T-helper 2 cell treated with Interferon-gamma antibody and Interleukin-4, amounts not matched to agents 100 ng/mL and 5 ng/mL, for 36 hours (primary cell): ENCODE results near the gene GRIK4. TPM values are rescaled to one million over a fixed set of nuclear protein-coding genes. Genes with fewer than 3 reads are reported as not detected.

Experiments used
- intact Hi-C: fragments of 100-400 bp; cut with micrococcal nuclease; formaldehyde crosslinking; loops from one replicate; pipeline ENCODE4 v1.15.1; 2023
- total RNA-seq: library from RNA; stranded (reverse); gene quantifications from 2 replicates; pipeline ENCODE4 v1.2.3, GENCODE V29; 2022

Gene GRIK4
- total RNA-seq, 1 donor from 2014 or later: not detected

DNA sequence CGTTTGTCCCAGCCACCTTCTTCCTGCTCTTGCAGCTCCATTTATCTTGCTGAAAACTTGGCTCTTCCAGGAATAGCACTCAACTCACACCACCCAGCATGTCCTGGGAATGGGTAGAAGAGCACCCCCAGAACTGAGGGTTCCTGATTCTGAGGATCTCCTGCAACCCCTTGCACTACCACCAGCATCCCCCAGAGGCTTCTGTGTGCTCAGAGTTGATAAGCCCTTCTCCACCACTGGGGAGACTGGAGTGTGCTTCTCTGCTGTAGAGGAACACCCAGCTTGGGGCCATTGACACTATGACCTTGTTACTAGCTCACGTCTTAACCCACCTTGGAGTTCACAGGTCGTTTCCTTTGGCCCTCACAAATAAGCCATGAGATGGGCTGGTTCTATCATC is 121.0 kb downstream of the GRIK4 start:
- intact Hi-C loops: no loop called here

DNA sequence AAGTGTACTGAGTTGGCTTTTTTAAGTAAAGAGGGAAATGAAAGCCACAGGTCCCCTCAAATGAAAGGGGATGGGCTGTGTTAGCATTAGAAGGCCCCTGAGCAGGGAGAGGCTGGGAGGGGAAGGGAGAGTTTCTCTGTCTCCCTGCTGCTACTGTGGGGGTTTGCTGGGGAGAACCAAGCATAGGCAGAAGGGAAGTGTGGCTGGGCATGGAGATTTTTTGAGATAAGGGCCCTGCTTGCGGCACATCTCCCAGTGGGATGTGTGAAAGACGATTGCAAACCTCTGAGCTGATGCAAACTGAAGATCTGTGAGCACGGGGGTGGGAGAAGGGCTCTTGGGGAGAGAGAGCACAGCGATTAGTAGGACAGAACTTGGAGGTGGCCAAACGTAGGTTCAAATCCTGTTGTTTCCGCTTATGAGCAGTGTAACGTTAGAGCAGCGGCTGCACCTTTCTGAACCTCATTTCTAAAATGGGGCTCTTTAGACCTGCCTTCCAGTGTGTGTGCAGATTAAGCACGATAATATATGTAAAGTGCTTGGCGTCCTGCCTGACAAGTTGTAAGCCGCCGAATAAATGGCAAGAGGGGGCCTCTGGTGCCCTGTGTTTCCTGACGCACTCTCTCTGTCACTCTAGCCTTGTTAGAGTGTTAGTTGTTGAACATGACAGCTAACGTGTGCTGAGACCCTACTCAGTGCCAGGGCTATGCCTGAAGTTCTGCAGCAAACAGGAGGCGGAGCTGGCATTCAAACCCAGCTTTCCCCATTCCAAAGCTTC is 122.3 kb downstream of the GRIK4 start:
- intact Hi-C loops: no loop called here

DNA sequence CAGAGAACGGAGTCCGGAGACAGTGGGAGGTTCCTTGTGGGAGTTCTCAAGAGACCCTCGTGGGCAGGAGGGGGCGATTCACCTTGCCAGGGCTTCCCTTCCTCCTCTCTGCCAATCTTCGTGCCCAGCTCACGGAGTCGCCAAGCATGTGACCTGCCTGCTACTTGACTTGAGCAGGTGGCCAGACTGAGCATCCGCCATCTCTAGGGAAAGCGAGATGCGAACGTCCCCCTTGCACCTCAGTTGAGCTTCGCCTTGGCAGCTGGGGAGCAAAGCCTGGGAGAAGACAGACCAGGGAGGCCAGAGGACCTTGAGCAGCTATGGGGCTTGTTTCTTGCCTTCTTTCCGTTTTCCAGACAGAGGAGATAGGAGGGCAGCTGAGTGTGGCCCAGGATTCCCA is 123.2 kb downstream of the GRIK4 start:
- intact Hi-C loops: no loop called here

DNA sequence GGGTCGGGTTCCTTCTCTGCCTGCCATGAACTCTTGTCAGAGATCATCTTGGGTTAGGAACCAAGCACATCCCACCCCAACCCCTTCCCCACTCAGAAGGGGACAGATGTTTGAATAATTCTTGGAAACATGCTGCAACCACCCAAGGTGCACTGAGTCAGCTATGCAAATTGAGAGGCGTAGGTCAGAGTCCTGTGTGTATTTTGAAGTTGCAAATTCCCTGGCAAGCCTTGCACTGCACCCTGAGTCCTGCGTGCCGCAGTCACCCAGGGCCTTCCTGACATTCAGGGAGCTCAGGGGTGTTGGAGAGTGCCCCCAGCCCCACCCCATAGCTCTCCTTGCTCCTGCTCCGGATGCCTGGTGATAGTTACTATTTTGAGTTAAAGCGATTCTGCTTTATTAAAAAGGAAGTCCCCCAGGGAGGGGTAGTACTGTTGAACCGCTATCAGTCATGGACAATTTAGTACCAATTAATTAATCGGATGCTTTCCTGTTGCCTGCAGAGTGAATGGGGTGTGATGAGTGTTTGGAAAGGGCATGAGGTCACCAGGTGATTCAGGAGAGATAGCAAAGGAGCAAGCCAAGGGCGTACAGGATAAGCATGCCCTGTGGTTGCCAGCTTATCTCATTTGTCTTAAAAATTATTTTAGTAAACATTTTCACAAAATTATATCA is 123.7 kb downstream of the GRIK4 start:
- intact Hi-C loops: no loop called here

DNA sequence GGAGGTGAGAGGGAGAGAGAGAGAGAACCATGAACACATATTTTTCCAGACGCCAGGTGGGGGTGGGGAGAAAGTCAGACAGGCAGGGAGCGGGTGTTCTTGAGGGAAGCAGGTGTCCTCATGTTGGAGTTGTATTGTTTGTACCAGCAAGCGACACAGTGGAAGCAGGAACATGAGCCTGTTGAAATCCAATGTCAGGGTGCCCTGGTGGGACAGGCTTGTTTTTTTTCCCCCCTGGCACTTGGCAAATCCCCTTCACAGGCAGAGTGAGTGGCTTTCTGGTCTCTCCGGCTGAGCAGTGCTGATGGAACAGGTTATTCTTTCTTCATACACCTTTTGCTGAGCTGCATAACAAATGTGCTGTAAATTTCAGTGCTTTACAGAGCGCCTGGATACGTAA is 125.6 kb downstream of the GRIK4 start:
- intact Hi-C loops: no loop called here

DNA sequence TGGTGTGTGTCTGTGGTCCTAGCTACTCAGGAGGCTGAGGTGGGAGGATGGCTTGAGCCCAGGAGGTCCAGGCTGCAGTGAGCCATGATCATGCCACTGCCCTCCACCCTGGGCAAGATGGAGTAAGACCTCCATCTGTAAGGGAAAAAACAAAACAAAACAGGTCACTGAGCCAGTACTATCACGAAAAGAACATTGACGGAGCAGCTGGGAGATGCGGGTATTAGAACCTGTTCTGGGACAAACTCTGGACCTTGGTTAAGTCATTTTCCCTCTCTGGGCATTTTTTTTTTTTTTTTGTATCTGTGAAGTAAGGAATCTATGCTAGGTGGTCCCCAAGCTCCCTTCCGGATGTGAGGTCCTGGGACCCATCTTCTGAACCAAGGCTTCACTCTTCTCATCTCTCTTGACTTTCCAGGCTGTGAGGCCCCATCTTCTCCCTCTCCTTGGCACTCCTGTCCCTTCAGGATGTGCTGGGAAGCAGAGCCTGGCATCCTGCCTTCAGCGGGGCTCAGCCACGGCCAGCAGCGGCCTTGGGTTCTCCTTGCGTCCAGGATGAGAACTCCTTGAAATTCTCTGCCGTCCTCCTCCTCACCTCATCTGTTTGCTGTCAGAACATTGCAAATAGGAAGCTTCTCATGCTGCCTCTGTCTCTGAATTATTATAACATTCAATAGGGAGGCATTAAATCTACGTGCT is 130.8 kb downstream of the GRIK4 start:
- intact Hi-C loops: no loop called here

DNA sequence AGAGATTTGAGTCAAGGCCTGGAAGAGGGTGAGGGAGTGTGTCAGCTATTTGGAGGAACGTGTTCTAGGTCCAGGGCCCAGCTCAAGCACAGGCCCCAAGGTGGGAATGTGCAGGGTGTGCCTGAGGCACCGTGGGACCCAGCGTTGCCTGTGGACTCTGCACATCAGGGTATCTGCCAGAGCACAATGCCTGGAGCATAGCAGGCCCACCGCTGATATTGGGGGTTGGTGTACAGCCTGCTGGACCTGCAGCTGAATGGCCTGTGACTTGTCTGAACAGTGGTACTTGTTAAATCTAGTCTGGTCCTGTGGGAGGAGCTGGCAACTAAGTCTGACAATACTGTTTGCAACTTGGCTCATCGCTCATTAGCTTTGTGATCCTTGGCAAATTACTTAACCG is 131.7 kb downstream of the GRIK4 start:
- intact Hi-C loops: no loop called here

DNA sequence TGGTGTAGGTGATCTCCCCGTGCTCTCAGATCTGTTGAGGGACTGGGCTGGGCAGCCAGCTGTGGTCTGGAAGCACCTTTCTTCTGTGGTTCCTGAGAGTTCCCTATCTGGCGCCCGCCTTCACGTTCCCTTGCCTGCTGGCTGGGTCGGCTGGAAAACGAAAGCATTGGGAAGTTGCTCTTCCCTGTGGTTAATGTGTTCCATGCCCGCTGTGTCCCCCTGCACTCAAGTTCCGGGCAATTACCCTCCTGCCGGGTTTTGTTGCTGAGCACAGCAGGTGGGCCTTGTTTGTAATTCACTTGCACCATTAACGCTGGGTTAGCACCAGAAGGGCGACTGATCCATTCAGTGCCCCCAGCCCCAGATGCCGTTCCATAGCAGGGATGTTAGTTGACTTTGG is 134.1 kb downstream of the GRIK4 start:
- intact Hi-C loops: no loop called here

DNA sequence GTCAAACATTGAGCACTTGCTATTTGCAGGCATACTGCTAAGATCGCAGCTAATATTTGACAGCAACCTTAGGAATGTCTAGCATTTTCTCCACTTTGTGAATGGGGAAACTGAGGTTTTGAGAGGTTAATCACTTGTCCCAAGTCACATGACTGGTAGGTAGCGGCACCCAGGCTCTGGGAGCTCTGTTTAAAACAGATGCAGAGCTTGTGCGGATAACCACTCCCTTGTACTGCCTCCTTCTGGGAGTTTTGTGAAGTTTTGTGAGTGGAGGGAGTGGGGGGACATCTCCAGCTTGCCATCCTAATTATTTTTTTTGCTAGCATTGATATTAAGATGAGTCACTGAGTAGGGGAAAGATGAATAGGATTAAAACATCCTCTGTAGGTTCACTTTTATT is 134.7 kb downstream of the GRIK4 start:
- intact Hi-C loops: no loop called here

DNA sequence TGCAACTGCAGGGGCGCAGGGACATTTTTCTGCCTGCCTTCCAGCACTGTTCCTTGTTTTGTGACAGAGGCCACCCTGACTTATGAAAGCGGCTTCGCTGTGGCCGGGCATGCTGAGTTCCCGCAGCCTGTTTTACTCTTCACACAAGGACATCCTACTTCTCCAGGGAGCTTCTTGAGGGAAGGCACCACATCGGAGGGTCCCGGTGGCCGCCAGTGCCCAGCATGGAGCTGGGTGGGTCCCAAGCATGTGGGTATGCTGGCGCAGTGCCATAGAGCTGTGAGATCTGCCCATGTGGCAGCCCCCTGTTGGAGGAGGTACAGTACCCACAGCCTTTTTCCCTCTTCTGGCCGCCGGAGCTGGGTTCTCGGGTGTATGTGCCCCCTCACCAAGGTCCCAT is 136.1 kb downstream of the GRIK4 start:
- intact Hi-C loops: no loop called here

DNA sequence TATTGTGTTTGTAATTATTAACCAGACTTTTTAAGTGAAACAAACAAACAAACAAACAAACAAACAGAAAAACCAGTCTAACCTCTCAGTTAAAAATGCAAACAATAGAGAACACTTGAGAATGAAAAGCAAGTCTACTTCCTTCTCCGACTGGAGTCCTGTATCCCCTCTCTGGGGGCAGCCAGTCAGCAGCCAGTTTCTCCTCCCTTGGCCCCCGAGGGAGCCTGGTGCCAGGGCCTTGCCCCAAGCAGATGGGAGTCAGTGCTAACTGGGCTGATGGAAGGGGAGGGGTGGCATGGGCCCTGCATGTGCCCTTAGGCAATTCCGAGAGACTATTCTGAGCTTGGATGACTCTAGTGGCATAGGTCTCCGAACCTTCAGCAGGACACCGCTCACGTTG is 137.2 kb downstream of the GRIK4 start:
- intact Hi-C loops: no loop called here

DNA sequence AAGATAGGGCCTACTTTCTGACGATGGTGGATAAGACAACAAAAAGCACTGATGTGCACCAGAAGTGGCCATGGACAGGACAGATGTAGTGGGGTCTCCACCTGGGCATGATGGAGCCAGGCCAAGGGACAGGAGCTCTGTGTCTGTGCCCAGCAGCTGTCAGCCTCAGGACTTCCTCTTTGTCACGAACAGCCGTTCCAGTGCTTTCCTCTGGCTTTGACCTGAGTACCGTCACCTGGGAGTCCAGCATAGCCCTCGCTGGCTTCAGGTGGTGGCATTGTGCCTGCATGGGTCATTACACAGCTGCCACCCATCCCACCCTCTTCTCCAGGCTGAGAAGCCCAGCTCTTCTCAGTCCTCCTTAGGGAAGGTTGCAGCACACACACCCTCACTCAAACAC is 137.8 kb downstream of the GRIK4 start:
- intact Hi-C loops: no loop called here

DNA sequence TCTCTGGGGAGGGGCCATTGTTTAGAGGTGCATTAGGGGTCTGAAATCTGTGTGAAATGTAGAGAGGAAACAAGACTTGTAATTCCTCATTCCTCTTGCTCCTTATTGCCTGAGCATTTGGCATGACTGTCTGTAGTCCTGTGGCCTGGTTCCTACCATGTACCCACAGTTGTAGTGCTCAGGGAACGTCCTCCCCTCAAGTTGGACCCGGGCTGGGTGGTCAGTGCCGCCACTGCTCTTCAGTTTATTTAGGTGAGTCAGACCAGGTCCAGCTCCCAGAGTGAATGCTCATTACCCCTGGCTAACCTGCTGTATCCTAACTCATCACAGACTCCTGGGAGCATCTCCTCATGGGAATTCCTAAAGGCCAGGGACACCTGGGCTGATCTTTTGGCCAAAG is 139.8 kb downstream of the GRIK4 start:
- intact Hi-C loops: no loop called here

DNA sequence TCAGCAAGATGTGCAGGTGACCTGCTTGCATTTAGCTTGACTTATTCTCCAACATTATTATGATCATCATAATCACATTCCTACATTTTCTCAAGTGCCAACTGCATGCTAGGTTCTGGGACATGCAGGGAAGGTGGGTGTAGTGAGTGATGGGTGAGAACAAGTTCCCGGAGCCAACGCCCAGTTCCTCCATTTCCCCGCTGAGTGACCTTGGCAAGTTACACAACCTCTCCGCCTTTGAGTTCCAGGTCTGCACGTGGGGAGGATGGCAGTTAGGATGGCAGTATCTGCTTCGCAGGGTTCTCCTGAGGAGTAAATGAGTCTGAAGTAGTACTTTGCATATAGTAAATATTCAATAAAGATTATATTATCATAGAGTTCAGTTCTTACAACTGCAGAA is 140.3 kb downstream of the GRIK4 start:
- intact Hi-C loops: no loop called here

DNA sequence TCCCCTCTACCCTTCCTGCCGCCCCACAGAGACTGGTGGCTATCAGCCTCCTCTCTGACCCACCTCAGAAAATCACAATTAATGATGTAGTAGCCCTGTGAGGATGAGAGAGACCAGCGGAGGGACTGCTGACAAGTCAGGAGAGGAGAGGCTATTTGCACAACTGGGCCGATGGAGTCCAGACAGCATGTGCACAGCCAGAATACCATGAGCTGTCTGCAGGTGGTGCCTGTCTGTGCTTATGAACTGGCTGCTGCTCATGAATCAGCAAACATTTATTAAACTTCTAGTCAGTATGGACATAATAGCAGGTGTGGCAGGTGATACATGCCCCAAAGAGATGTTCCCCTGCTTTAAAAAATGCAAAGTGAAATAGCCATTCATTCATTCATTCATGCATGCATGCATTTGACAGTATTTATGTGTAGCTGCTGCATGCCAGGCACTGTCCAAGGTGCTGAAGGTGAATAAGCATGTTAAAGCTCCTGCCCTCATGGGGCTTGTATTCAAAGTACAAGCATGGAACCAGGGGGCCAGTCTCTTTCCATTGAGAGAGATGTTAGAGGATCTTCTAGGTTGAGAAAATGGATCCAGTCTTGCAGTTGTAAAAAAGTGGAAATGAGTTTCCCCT is 141.3 kb downstream of the GRIK4 start:
- intact Hi-C loops: no loop called here

DNA sequence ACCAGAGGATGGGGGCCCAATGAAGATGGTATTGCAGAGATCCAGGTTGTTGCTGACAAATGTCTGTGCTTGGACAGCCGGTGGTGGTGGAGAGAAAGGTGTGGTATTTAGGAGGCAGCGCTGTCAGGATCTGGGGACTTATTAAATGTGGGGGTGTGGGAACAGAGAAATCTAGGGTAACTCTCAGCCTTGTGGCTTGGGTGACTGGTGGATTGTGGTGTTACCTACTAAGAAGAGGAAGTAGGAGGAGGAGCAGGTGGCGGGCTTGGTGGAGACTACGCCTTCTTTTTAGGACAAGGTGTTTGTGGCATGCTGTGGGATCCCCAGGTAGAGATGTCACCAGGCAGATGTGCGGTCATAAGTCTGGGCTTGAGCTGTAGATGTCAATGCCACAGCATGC is 144.0 kb downstream of the GRIK4 start:
- intact Hi-C loops: no loop called here

DNA sequence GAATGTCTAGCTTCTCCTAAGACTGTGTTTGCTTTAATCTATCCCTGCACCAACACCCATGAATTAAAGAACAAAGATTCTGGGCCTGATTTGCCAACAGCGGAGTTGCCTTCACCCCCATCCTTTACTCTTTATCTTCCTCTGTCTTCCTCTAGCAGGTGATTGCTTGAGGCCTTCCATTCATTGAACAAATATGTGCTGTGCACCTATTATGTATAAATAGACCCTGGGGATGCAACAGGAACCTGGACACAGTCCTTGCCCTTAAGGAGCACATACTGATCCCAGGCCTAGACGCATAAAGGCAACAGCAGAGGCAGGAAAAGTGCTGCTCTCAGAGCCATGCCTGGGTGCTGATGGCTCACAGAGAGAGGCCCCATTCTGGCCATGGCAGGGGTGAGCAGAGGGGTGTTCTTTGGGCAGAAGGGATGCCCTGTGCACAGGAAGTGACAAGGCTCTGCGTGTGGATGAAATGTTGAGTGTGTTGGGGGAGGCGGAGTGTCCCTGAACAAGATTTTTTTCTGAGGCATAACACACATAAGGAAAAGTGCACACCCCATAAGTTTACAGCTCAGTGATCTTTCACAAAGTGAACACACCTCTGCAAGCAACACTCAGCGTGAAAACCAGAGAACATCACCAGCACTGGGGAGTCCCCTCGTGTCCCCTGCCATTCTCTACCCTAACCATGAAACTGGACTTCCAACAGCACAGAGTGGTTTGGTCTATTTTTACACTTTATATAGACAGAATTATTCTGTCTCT is 145.9 kb downstream of the GRIK4 start:
- intact Hi-C loops: no loop called here

DNA sequence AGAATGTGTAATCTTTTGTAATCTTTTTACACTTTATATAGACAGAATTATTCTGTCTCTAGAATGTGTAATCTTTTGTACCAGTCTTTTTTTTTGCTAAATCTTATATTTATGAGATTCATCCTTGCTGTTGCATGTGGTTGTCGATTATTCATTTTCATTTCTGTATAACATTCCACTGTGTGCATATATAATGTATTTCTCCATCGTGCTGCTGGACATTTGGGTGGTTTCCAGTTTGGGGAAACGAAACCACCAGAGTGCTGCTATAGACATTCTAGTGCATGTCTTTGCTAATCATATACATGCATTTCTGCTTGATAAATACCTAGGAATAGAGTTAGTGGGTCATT is 146.5 kb downstream of the GRIK4 start:
- intact Hi-C loops: no loop called here

DNA sequence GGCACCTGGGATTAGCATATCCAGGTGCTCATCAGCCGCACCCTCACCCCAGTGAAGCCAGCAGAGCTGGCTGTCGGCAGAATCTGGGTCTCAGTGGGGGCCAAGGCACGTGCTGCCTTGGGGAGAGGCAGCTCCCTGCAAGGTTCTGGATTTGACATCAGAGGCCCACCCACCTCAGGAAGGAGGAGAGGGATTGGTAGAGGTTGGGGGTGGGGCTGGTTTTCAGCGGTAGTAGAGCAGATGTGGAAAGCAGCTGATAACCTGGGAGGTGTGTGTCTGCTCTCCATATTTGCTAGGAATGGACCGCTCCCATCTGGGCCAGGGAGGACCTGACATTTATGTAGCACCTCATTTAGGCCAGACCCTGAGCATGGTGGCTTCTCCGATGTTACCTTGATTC is 147.5 kb downstream of the GRIK4 start:
- intact Hi-C loops: no loop called here

DNA sequence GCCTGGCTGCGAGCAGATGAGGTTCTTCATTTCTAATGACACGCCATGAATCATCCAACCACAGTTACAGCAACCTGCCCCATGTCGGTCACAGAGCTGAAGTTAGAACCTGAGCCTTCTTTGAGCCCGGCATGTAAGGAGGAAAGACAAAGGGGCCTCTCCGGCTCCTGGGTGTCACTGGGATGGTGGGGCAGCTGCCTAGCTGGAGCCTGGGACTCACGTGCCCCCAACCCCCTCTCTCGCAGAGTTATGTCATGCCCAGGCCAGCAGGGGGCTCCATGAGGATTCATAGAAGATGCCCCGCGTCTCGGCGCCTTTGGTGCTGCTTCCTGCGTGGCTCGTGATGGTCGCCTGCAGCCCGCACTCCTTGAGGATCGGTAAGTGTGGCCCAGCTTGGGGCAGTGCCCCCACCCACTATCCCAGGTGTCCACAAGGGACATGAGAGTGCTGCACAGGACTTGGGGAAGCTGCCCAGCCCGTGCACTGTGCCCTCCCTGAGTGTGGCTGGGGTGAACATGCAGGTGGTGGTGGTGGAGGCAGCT is 148.5 kb downstream of the GRIK4 start:
- intact Hi-C loops: no loop called here

DNA sequence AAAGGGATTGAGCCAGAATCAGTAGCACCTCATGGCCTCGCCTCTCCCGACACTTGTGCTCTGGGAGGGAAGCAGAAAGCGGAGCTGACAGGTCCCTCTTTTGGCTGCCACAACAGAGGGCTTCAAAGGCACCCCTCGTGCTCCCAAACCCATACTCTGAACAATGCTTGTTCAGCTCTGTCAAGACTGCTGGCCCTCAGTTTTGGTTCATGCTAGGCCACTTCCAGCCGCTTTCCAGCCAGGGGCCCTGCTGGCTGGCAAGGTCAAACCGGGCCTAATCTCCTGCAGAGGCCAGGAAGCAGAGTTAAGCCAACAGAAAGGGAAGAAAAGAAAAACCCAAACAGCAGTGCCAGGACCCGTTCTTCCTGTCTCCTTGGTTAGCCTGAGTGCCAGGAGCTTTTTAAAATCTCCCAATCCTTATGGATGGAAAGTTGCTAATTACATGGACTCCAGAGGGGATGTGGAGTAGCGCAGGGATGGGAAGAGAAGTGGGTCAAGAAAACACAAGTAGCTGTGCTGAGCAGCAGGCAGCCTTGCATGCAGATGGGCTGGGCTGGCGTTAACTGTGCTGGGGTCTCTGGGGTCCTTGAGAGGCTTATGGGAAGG is 150.6 kb downstream of the GRIK4 start:
- intact Hi-C loops: no loop called here
